Endodermal cell (in vitro differentiated cells): Measurements from ENCODE around the gene DOCK8. TPM values are rescaled to one million over a fixed set of nuclear protein-coding genes. Genes with fewer than 3 reads are reported as not detected.
A peak's percentile ranks its signal among the peaks of the same experiment; 100 is the strongest.

Experiments
- DNase-seq: peaks from one replicate; pipeline ENCODE4 v3.0.0-alpha.2; 2017
- H3K27ac ChIP-seq: 2 replicates; pipeline ENCODE4 v1.5.1; 2013; ENCODE audit warnings: mild to moderate bottlenecking, low read depth, low read length, moderate library complexity
- H3K27me3 ChIP-seq: 2 replicates; pipeline ENCODE4 v1.6.1; 2013; ENCODE audit warnings: mild to moderate bottlenecking, low read length, moderate library complexity; ENCODE audit not compliant: insufficient read depth, control insufficient read depth, poor library complexity, severe bottlenecking
- H3K36me3 ChIP-seq: 2 replicates; pipeline ENCODE4 v1.7.0; 2013; ENCODE audit warnings: mild to moderate bottlenecking, low read length, moderate library complexity; ENCODE audit not compliant: control insufficient read depth, insufficient read depth
- H3K4me1 ChIP-seq: one replicate; pipeline ENCODE4 v1.7.0; 2013; ENCODE audit warnings: low read length; ENCODE audit not compliant: control insufficient read depth, insufficient read depth
- H3K4me3 ChIP-seq: 2 replicates; pipeline ENCODE4 v1.5.1; 2013; ENCODE audit warnings: mild to moderate bottlenecking, low read length, moderate library complexity
- H3K9ac ChIP-seq: 2 replicates; pipeline ENCODE4 v1.6.1; 2013; ENCODE audit warnings: mild to moderate bottlenecking, low read length, moderate library complexity; ENCODE audit not compliant: poor library complexity, severe bottlenecking; ENCODE audit errors: extremely low read depth
- H3K9me3 ChIP-seq: 2 replicates; pipeline ENCODE4 v1.6.1; 2013; ENCODE audit warnings: mild to moderate bottlenecking, low read length, moderate library complexity; ENCODE audit not compliant: control insufficient read depth
- H3K27ac Mint-ChIP-seq: 2 replicates; pipeline ENCODE4 v1.8.0; 2020; ENCODE audit warnings: mixed read lengths
- H3K27me3 Mint-ChIP-seq: 2 replicates; pipeline ENCODE4 v1.8.0; 2021; ENCODE audit warnings: mild to moderate bottlenecking, mixed read lengths; ENCODE audit not compliant: insufficient read depth
- H3K36me3 Mint-ChIP-seq: 2 replicates; pipeline ENCODE4 v1.8.0; 2020; ENCODE audit warnings: low read depth, mixed read lengths
- H3K4me1 Mint-ChIP-seq: 2 replicates; pipeline ENCODE4 v1.8.0; 2020; ENCODE audit warnings: mixed read lengths
- H3K4me3 Mint-ChIP-seq: 2 replicates; pipeline ENCODE4 v1.8.0; 2020; ENCODE audit warnings: mild to moderate bottlenecking, moderate library complexity, mixed read lengths
- H3K9me3 Mint-ChIP-seq: 2 replicates; pipeline ENCODE4 v1.8.0; 2020; ENCODE audit warnings: mild to moderate bottlenecking, mixed read lengths
- CTCF ChIP-seq: fragments of 200-600 bp; sonication (generic); conservative IDR thresholded peaks from 2 replicates; pipeline ENCODE4 v1.5.0; 2021; ENCODE audit warnings: antibody characterized with exemption, mild to moderate bottlenecking
- WGBS, 2 experiments: methylation state at CpG; one replicate each; pipeline versions ENCODE4 v1.1.5 to v1.1.7; 2013; ENCODE audit warnings: missing lambda C conversion rate in 2 of 2, mixed read lengths in 1 of 2; ENCODE audit not compliant: insufficient coverage in 1 of 2, insufficient read length in 1 of 2; 5-methylcytosine and 5-hydroxymethylcytosine counted together
- total RNA-seq, 2 donors: library from RNA; stranded (reverse); fragmentation: NEBNext Ultra II Directional in 1 of 2; extraction: Animal tissue kit (Norgen Biotek cat#: 25700) in 1 of 2; gene quantifications; 2 replicates in 1 of 2; 3 replicates in 1 of 2; pipeline ENCODE4 v1.2.1, GENCODE V29; 2021

DOCK8 gene
- total RNA-seq, 2 donors from 2014 or later: 26.9 to 28.1 TPM

GRCh38 chr9:249025-249424 is 34.4 kb downstream of the DOCK8 start:
- H3K4me1 Mint-ChIP-seq: peaks cover 20% of the 10 kb centered on the region
- Histone ChIP-seq H3K9ac (no peak overlapping the region), H3K36me3 (no peaks in the 10 kb centered on the region), H3K27me3 (no peaks in the 10 kb centered on the region), H3K9me3 (no peaks in the 10 kb centered on the region), H3K27ac (no peak overlapping the region), H3K4me3 (no peak overlapping the region), H3K4me1 (peaks cover 3% of the 10 kb centered on the region)
- no peak overlapping the region for H3K27ac Mint-ChIP-seq
- WGBS, 2 experiments: 90% methylated on average over 3 of the region's 3 CpGs; no CpG with 5 or more reads in 1 of the 2 experiments
- H3K36me3 Mint-ChIP-seq: peaks cover 9% of the 10 kb centered on the region
- DNase-seq: no peak
- no peak overlapping the region for H3K4me3 Mint-ChIP-seq
- TF ChIP-seq CTCF: no peak
- H3K27me3 Mint-ChIP-seq: no peaks in the 10 kb centered on the region
- H3K9me3 Mint-ChIP-seq: no peaks in the 10 kb centered on the region

- Histone ChIP-seq H3K27ac (no peak overlapping the region), H3K9ac (no peak overlapping the region), H3K4me1 (peaks cover 3% of the 10 kb centered on the region), H3K4me3 (no peak overlapping the region), H3K9me3 (no peaks in the 10 kb centered on the region), H3K27me3 (no peaks in the 10 kb centered on the region), H3K36me3 (no peaks in the 10 kb centered on the region)
- no peak overlapping the region for H3K4me3 Mint-ChIP-seq
- H3K36me3 Mint-ChIP-seq: peaks cover 7% of the 10 kb centered on the region
- no peak for TF ChIP-seq CTCF
- H3K27ac Mint-ChIP-seq: peak overlapping the region; percentile 2
- 98% methylated on average over 1 of the region's 1 CpG; no CpG with 5 or more reads in 1 of the 2 experiments for WGBS, 2 experiments
- peaks cover 29% of the 10 kb centered on the region for H3K4me1 Mint-ChIP-seq
- no peaks in the 10 kb centered on the region for H3K9me3 Mint-ChIP-seq
- H3K27me3 Mint-ChIP-seq: no peaks in the 10 kb centered on the region
- DNase-seq: no peak
These were observed 35.4 kb downstream of the DOCK8 start for GRCh38 chr9:250039-250438.

GRCh38 chr9:250625-251024 is 36.0 kb downstream of the DOCK8 start:
- peak overlapping the region; percentile 17 for H3K27ac Mint-ChIP-seq

More at GRCh38 chr9:250625-251024, 36.0 kb downstream of the DOCK8 start:
- H3K4me3 Mint-ChIP-seq: no peak overlapping the region
- no peak for DNase-seq
- Histone ChIP-seq H3K27ac (no peak overlapping the region), H3K9ac (no peak overlapping the region), H3K4me3 (no peak overlapping the region), H3K27me3 (no peaks in the 10 kb centered on the region), H3K9me3 (no peaks in the 10 kb centered on the region), H3K36me3 (no peaks in the 10 kb centered on the region), H3K4me1 (peaks cover 3% of the 10 kb centered on the region)
- no peaks in the 10 kb centered on the region for H3K27me3 Mint-ChIP-seq
- no peaks in the 10 kb centered on the region for H3K9me3 Mint-ChIP-seq
- no peak for TF ChIP-seq CTCF
- H3K36me3 Mint-ChIP-seq: peaks cover 7% of the 10 kb centered on the region
- WGBS, 2 experiments: 53 to 57% methylated on average over 5 of the region's 5 CpGs
- peaks cover 29% of the 10 kb centered on the region for H3K4me1 Mint-ChIP-seq
